Measurements from ENCODE around the gene C16orf89.
"Not testable (repeated sequence)": the region's sequence is repeated elsewhere in the genome, so short reads cannot be mapped to it uniquely, and the experiment has no call there.

The C16orf89 gene

DNA sequence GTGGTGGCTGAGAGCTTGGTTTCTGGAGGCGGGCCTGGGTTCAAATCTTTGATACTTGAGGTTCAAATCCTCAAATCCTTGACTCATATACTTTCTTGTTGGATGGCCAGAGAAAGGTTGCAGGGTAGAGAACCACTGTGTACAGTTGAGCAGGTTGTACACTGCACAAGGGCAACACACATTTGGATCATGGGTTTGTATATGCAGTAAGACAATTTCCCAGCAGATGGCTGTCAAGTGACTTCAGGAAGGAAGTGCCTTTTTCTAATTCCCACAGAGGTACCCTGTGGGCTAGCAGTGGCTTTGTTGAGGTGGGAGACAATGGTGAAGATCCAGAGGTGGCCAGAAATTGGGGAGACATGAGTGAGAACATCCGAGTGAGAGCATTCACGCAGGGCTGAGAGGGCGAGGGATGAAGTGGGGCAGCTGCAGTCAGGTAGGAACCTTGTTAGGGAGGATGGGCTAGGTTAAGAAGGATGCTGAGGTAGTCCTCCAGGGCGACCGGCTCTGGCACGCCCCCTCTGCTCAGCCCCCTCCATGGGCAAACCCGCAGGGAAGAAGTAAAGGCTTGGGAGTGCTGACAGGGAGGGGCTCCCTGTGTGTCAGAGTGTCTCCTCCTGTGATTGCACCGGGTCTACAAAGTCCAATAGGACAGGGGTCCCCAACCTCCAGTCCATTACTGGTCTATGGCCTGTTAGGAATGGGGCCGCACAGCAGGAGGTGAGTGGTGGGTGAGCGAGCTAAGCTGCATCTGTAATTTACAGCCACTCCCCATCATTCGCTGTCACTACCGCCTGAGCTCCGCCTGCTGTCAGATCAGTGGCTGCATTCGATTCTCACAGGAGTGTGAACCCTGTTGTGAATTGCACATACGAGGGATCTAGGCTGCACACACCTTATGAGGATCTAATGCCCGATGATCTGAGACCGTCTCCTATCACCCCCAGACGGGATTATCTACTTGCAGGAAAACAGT is 2.7 kb downstream of the C16orf89 start:
- DNase-seq (ENCODE audit: insufficient read length, low spot score) (no peak), FAIRE-seq (no peak)

DNA sequence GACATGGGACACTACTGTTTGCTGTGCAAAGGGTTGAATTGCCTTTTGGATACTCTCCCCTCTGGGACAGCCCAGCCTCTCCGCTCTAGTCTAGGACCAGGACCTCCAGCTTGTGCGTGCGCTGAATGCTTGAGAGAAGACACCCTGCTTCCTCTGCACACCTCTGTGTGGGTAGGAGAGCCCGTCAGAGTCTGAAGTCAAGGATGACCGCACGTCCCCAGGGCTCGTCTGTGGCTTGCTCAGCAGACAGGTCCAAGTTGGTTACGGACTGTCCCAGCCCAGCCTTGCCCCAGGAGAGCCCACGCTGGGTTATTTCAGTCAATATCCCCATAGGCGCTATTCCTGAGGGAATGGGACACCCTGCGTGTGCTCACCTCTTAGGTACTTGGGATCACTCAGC is 3.7 kb downstream of the C16orf89 start:
- DNase-seq (ENCODE audit: insufficient read length, low spot score) (no peak), FAIRE-seq (no peak)

DNA sequence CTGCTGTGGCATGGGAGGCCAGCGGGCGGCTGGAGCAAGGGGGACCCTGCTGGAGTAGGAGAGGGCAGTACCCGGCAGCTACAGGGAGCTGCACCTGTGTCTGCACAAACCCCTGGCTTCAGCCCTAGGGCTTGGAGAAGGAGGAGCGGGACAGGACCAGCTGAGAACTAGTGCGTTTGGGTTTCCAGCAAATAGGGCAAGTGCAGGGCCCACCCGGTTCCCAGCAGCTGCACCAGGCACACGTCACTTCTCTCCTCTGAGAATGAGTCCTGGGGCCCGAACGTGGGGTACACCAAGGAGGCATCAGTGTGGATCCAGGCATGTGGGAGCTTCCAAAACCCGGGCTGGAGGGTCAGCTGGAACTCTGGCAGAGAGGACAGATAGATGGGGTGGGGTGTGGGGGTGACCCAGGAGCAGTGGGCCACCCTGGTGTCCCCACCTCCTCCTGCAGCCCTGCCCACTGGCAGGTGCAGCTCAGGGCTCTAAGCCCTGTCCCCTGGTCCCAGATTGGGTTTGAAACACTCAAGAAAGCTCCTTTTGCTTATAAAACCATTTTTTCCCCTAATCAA is 5.6 kb downstream of the C16orf89 start:
- no peak for FAIRE-seq
- no peak for DNase-seq (ENCODE audit: insufficient read length, low spot score)

DNA sequence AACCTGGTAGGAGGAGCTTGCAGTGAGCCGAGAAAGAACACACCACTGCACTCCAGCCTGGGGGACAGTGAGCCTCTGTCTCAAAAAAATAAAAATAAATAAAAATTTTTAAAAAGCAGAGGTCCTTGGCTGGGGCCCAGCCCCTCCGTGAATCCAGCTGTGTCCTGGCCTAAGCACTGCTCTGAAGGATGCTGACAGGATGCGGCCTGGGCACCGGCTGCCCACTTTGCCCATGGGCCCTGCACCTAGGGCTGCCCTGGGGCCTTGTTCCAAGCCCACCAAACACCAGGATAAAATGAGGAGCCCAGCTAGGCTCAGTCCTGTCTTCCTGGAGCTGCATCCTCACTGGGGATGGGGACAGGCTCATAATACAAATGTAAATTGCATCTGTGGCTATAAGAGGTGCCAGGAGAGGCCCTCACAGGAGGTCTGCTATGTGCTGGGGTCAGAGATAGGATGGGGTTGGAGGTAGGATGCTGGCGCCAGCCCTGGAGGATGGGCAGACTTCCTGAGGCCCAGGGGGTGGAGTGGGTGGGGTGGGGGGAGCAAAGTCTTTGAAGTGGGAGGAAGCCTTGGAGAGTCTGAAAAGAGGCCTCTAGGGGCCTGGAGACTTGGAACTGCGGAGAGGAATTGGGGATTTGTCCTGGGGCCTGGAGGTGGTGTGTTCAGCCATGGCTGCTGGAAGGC is 6.2 kb downstream of the C16orf89 start:
- no peak for DNase-seq (ENCODE audit: insufficient read length, low spot score)

DNA sequence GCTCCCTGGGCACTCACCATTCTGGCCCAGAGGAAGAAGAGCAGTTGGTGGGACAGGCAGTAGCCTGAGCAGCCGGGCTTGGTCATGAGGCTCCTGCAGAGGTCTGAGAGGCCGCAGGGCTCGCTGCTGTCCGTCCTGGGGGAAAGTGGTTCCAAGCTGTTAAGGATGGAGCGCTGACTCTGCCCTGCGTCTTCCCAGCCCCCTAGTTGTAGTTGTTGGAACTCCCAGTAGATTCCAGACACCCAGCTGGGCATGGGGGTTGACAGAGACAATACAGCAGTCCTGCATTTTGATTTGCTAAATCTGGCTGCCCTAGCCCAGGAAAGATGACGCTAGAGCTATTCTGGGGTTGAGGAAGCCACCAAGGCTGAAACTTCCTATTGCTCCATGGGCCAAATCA is 7.3 kb downstream of the C16orf89 start:
- FAIRE-seq: no peak
- DNase-seq (ENCODE audit: insufficient read length, low spot score): no peak

More for the DNA sequence above, 6.2 kb downstream of the C16orf89 start:
- FAIRE-seq: no peak

DNA sequence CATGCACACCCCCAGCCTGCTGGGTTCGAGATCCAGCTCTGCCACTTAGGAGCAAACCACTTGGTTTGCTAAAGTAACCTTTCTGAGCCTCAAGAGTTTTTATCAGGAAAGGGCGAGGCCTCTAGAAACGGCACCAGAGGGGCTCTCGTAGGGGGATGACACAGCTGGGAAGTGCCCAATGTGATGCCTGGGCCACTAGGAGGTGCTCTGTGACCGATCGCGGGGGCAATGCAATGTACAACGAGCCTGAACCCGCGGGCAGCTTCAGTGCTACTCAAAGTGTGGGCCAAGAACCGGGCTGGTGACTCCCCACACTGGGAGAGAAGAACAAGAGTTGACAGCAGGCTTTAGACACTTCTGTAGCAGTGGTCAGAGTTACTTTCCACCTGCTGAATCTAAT is 9.4 kb downstream of the C16orf89 start:
- FAIRE-seq: no peak
- no peak for DNase-seq (ENCODE audit: insufficient read length, low spot score)

DNA sequence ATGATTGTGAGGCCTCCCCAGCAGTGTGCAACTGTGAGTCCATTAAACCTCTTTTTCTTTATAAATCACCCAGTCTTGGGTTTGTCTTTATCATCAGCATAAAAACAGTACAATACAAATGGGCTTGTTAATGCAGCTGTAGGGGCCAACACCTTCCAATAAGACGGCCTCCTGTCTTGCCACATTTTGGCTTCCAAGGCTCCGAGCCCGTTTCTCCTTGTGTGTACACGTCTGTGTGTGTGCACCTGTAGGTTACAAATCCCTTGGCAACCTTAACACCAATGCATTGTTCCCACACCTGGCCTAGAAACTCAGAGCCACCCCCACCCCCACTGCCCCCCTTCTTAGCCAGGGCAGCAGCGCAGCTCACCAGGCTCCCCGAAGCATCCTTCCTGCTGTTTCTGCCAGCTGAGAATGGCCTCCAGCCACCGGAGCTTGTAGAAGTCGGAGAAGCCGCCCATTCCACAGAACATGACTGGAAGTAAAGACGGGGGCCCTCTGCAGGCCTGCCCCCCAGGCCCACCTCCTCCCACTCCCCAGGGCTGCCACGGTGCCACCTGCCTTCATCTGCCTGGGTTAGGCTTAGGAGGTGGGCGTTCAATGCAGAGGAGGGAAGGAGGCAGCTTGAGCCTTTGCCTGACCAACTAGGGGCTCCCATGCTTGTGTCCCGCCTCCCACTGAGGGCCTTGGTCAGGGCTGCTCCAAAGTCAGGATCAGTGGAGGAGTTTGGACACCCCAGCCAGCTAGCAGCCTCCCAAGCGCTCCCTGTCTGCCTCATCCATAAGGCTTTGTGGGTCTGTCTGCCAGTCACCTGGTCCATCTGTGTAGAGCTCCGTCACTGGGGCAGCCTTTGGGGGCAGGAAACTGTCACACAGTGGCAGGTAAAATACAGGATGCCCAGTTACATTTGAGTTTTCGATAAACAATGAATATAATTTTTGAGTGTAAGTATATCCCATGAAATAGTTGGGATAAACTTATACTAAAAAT is 10.6 kb downstream of the C16orf89 start:
- no peak for DNase-seq (ENCODE audit: insufficient read length, low spot score)
- FAIRE-seq: no peak

DNA sequence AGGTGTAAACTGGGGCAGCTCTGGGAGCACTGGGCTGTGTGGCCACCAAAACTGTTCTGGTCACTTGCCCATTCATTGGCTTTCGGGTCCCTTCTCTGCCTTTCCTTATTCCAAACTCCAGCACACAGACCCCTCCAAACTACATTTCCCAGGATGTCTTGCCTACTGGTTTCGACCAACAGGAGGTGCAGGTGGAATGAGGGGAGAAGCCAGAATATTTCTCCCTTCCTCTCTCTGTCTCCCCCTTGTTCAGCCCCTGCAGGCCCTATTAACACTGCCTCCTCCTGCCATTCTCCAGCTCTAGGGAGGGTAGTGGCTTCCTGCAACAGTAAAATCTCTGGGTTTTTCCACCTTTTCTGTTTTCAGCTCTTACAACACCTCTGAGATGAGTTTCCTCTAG is 18.8 kb downstream of the C16orf89 start:
- FAIRE-seq: no peak

DNA sequence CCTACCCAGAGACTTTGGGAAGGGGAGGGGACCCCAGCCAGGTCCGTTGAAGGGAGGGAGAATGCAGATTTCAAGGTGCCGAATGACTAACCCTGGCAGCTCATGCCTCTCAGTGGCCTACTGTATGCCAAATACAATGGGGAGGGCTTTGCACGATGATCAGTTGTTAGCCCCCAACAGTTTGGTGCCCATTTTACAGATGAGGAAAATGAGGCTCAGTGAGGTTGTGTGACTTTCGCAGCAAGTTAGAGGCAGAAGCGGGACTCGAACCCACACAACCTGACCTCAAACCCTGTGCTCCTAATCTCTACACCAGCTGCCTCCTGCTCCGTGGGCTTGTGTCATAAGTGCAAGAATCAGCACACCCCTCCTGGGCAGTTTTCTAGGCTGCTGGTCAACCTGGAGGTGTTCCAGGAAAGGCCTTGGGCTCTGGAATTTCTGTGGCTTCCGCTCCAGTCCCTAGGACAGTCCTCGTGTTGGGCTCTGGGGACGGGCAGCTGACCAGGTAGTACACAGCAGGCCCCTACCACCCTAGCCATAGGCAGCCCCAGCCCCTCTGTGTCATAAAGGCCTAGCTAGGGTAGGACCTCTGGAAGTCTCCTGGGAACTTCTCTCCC is 20.1 kb downstream of the C16orf89 start:
- DNase-seq (ENCODE audit: insufficient read length, low spot score) (no peak), FAIRE-seq (no peak)

More for the DNA sequence above, 18.8 kb downstream of the C16orf89 start:
- no peak for DNase-seq (ENCODE audit: insufficient read length, low spot score)

DNA sequence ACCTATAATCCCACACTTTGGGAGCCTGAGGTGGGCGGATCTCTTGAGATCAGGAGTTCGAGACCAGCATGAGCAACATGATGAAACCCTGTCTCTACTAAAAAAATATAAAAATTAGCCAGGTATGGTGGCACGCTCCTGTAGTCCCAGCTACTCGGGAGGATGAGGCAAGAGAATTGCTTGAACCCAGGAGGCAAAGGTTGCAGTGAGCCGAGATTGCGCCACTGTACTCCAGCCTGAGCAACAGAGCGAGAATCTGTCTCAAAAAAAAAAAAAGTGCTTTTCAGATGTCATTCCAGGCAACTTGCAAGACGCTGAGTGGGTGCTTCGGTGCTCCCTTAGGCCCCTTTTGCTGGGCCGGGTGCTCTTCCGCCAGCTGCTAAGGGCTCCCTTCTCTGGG is 21.2 kb downstream of the C16orf89 start:
- not testable (repeated sequence) for FAIRE-seq

DNA sequence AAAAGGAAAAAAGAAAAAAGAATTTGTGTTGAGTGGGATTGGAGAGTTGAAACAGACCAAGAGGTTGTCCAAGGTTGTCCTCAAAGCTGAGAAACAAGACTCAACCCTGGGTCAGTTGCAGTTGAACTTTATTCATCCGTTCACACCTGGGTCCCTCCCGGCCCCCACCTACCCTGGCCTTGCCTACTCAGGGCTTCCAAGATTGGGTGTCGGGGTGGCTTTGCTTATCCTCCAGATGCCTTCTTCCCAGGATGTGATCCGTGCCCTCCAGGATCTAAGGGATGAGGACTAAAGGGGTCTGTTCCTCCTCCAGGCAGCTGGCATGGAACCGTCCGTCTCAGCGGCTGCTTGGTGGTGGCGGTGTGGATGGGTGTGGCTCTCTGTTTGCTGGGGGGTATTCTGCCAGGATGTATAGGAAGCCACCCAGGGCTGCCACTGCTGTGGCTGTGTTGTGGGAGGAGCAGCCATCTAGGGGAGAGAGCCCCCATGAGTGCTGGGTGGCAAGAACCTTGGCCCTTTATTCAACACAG is 21.7 kb downstream of the C16orf89 start:
- no peak for FAIRE-seq

More for the DNA sequence above, 21.2 kb downstream of the C16orf89 start:
- DNase-seq (ENCODE audit: insufficient read length, low spot score): not testable (repeated sequence)

DNA sequence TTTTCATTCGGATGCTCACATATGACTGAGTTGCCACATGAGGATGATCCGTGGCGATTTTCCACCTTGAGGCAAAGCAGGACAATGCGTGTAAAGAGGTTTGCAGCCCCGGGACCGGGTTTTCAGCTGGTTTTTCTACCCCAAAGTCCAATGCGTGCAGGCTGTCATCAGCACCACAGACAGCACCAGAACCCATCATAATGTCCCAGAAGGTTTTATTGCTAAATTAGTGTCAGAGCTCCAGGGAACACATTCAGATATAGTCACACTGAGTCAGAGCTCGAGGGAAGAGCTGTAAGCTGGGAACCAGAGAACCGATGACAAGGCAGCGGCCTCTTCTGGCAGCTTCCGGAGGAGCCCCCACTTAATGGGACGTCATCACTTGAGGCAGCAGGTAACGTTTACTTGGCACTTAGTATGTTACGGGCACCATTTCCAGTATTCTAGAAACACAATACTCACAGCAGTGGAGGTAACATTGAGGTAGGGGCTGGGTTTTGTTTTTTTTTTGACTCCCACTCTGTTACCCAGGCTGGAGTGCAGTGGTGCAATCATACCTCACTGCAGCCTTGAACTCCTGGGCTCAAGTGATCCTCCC is 23.1 kb downstream of the C16orf89 start:
- no peak for FAIRE-seq

More for the DNA sequence above, 21.7 kb downstream of the C16orf89 start:
- no peak for DNase-seq (ENCODE audit: insufficient read length, low spot score)

DNA sequence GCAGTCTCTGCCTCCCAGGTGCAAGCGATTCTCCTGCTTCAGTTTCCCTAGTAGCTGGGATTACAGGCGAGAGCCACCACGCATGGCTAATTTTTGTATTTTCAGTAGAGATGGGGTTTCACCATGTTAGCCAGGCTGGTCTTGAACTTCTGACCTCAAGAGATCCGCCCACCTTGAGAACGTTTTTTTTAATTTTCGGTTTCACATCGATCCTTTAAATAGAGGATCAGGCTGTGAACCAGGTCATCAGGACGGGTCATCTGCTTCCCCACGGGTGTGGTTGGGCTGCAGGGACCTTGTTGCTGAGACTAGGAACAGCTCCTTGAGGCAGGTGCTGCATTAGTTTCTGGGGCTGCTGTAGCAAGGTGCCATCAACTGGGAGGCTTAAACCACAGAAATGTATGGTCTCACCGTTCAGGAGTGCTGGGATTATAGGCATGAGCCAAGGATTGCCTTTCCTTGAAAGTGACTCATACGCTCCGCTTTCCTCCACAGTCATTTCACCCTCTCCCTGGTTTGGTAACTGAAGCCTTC is 24.1 kb downstream of the C16orf89 start:
- no peak for FAIRE-seq
- peak; percentile 65 for DNase-seq (ENCODE audit: insufficient read length, low spot score)

More for the DNA sequence above, 23.1 kb downstream of the C16orf89 start:
- peak; percentile 48 for DNase-seq (ENCODE audit: insufficient read length, low spot score)

DNA sequence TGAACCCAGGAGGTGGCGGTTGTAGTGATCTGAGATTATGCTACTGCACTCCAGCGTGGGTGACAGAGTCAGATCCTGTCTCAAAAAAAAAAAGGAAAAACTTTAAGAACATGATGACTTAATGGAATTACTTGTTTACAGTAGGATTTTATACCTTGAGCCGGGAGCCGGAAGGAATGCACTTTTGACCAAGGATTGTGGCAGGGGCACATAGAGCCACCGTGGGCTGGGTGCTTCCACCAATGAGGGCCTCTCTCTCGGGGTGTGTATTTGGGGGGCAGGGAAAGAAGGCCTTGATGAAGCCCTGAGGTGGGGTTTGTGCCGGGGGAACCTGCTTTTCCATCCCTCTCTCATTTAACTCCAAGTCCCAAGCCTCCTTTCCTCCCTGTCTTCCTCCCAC is 25.3 kb downstream of the C16orf89 start:
- FAIRE-seq (no peak), DNase-seq (ENCODE audit: insufficient read length, low spot score) (no peak)

DNA sequence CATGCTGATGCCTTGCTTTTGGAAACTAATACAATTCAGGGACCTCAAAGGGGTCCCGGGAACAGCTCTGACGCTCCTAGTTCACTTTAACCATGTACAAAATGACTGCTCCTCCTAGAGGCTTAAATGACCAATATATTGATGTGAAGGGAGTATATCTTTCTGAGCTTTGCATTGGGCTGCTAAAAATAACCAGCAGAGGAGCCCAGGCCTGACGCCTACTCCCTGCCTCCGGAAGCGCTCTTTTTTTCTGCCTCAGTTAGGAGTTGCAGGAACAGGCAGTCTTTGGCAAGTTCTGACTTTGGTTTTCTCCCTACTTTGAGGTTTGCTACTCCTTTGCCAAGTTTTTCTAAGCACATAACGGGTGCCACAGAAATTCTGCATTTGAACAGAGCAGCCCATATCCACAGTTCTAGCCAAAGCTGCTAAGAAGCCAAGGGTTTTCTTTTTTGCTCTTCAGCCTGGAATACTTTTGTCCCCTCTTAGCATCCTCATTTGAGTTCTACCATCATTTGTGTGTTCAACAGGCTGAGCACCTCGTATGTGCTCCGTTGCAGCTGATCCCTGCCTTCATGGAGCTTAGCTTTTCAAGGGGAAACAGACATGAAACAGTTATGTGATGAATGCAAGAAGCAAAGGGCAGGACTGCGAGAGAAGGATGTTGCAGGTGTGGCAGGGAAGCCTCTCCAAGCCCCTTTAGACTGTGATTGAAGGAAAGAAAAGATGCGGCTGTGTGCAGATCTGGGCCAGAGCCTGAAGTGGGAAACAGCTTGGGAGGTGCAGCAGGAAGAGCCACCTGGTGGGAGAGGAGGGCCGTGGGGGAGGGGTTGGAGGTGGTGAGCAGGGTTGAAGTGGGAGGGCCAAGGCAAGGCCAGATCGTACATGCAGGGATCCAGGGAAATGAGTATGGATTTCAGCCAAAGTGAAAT is 29.3 kb downstream of the C16orf89 start:
- FAIRE-seq (no peak), DNase-seq (ENCODE audit: insufficient read length, low spot score) (no peak)

DNA sequence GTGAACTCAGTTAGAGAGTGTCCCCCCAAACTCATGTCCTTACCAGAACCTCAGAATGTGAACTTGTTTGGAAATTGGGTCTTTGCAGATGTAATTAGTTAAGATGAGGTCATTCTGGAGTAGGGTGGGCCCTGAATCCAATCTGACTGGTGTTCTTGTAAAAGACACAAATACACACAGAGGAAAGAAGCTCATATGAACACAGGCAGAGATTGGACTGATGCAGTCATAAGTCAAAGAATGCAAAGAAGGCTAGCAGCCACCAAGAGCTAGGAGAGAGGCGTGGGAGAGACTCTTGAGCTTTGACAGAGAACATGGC is 29.9 kb downstream of the C16orf89 start:
- DNase-seq (ENCODE audit: insufficient read length, low spot score) (no peak), FAIRE-seq (no peak)

DNA sequence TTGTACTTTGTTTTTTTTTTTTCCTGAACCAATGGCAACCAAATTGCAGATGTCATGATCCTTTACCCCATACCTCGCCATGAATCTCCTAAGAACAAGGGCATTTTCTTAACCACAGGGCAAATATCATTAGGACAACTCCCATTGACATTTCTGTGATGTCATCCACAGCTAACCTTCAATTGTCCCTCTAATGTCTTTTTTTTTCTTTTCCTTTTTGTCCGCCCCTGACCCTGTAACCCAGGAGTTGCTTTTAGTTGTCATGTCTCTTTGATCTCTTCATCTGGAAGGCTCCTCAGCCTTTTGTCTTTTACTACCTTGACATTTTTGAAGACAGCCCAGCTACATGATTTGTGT is 31.6 kb downstream of the C16orf89 start:
- DNase-seq (ENCODE audit: insufficient read length, low spot score): no peak

More for the DNA sequence above, 31.6 kb downstream of the C16orf89 start:
- FAIRE-seq: no peak

Measured in HTR-8/SVneo (cell line).